ENCODE data around the gene KCNK1. TPM values are rescaled to one million over a fixed set of nuclear protein-coding genes. Genes with fewer than 3 reads are reported as not detected.
A peak's percentile ranks its signal among the peaks of the same experiment; 100 is the strongest.
"Not testable (repeated sequence)": the region's sequence is repeated elsewhere in the genome, so short reads cannot be mapped to it uniquely, and the experiment has no call there.

The KCNK1 gene
- polyA plus RNA-seq, 1 donor, result 8.0 TPM

GRCh38 chr1:233605205-233605604, 8.7 kb upstream of the KCNK1 start:
- DNase-seq, result no peak
- no CpG with 5 or more reads among the region's 2 CpGs for WGBS (ENCODE audit: insufficient coverage, low lambda C conversion rate)
- no peak overlapping the region for H3K27ac ChIP-seq (ENCODE audit: low read length)
- H3K4me3 ChIP-seq (ENCODE audit: low read length), result no peak overlapping the region
- H3K9me3 ChIP-seq (ENCODE audit: control insufficient read depth, low read depth, low read length), result no peaks in the 10 kb centered on the region
- H3K4me1 ChIP-seq (ENCODE audit: control insufficient read depth, insufficient read depth, low read length), result peaks cover 3% of the 10 kb centered on the region
- H3K27me3 ChIP-seq (ENCODE audit: control insufficient read depth, insufficient read depth, low read length), result peaks cover 4% of the 10 kb centered on the region
- no peaks in the 10 kb centered on the region for H3K36me3 ChIP-seq (ENCODE audit: control insufficient read depth, insufficient read depth, low read length)

GRCh38 chr1:233606813-233607212, 7.1 kb upstream of the KCNK1 start:
- no peak for DNase-seq
- Histone ChIP-seq H3K36me3 (ENCODE audit: control insufficient read depth, insufficient read depth, low read length) (no peaks in the 10 kb centered on the region), H3K4me1 (ENCODE audit: control insufficient read depth, insufficient read depth, low read length) (peaks cover 3% of the 10 kb centered on the region), H3K9me3 (ENCODE audit: control insufficient read depth, low read depth, low read length) (no peaks in the 10 kb centered on the region), H3K4me3 (ENCODE audit: low read length) (no peak overlapping the region), H3K27me3 (ENCODE audit: control insufficient read depth, insufficient read depth, low read length) (peaks cover 8% of the 10 kb centered on the region), H3K27ac (ENCODE audit: low read length) (no peak overlapping the region)
- WGBS (ENCODE audit: insufficient coverage, low lambda C conversion rate), result 100% methylated on average over 3 of the region's 5 CpGs

- H3K9me3 ChIP-seq (ENCODE audit: control insufficient read depth, low read depth, low read length), result no peaks in the 10 kb centered on the region
- peak in 1 of 2 donors; percentile 66 for DNase-seq
- no CpG with 5 or more reads among the region's 8 CpGs for WGBS (ENCODE audit: insufficient coverage, low lambda C conversion rate)
- H3K27ac ChIP-seq (ENCODE audit: low read length), result no peak overlapping the region
- peaks cover 13% of the 10 kb centered on the region for H3K27me3 ChIP-seq (ENCODE audit: control insufficient read depth, insufficient read depth, low read length)
- peaks cover 3% of the 10 kb centered on the region for H3K4me1 ChIP-seq (ENCODE audit: control insufficient read depth, insufficient read depth, low read length)
- H3K4me3 ChIP-seq (ENCODE audit: low read length), result no peak overlapping the region
- no peaks in the 10 kb centered on the region for H3K36me3 ChIP-seq (ENCODE audit: control insufficient read depth, insufficient read depth, low read length)
Observed at GRCh38 chr1:233607252-233608119, 6.4 kb upstream of the KCNK1 start.

GRCh38 chr1:233608988-233609387, 4.9 kb upstream of the KCNK1 start:
- DNase-seq, result no peak
- Histone ChIP-seq H3K4me1 (ENCODE audit: control insufficient read depth, insufficient read depth, low read length) (peaks cover 3% of the 10 kb centered on the region), H3K27ac (ENCODE audit: low read length) (no peak overlapping the region), H3K27me3 (ENCODE audit: control insufficient read depth, insufficient read depth, low read length) (peaks cover 20% of the 10 kb centered on the region), H3K36me3 (ENCODE audit: control insufficient read depth, insufficient read depth, low read length) (no peaks in the 10 kb centered on the region), H3K4me3 (ENCODE audit: low read length) (no peak overlapping the region), H3K9me3 (ENCODE audit: control insufficient read depth, low read depth, low read length) (no peaks in the 10 kb centered on the region)
- WGBS (ENCODE audit: insufficient coverage, low lambda C conversion rate), result 100% methylated on average over 2 of the region's 3 CpGs

GRCh38 chr1:233609926-233610325, 4.0 kb upstream of the KCNK1 start:
- no peaks in the 10 kb centered on the region for H3K36me3 ChIP-seq (ENCODE audit: control insufficient read depth, insufficient read depth, low read length)
- peaks cover 27% of the 10 kb centered on the region for H3K27me3 ChIP-seq (ENCODE audit: control insufficient read depth, insufficient read depth, low read length)
- H3K4me1 ChIP-seq (ENCODE audit: control insufficient read depth, insufficient read depth, low read length), result peaks cover 7% of the 10 kb centered on the region
- no peaks in the 10 kb centered on the region for H3K9me3 ChIP-seq (ENCODE audit: control insufficient read depth, low read depth, low read length)
- no peak overlapping the region for H3K4me3 ChIP-seq (ENCODE audit: low read length)
- no peak overlapping the region for H3K27ac ChIP-seq (ENCODE audit: low read length)
- WGBS (ENCODE audit: insufficient coverage, low lambda C conversion rate), result 80% methylated on average over 1 of the region's 4 CpGs
- no peak for DNase-seq

- Histone ChIP-seq H3K27ac (ENCODE audit: low read length) (no peak overlapping the region), H3K4me1 (ENCODE audit: control insufficient read depth, insufficient read depth, low read length) (peaks cover 7% of the 10 kb centered on the region), H3K36me3 (ENCODE audit: control insufficient read depth, insufficient read depth, low read length) (no peaks in the 10 kb centered on the region), H3K9me3 (ENCODE audit: control insufficient read depth, low read depth, low read length) (no peaks in the 10 kb centered on the region), H3K4me3 (ENCODE audit: low read length) (no peak overlapping the region), H3K27me3 (ENCODE audit: control insufficient read depth, insufficient read depth, low read length) (peaks cover 34% of the 10 kb centered on the region)
- DNase-seq, result no peak
- WGBS (ENCODE audit: insufficient coverage, low lambda C conversion rate), result 100% methylated on average over 1 of the region's 2 CpGs
Observed at GRCh38 chr1:233610628-233611027, 3.3 kb upstream of the KCNK1 start.

- DNase-seq, result peak in 1 of 2 donors; percentile 49
- not testable (repeated sequence) for H3K9me3 ChIP-seq (ENCODE audit: control insufficient read depth, low read depth, low read length); H3K4me3 ChIP-seq (ENCODE audit: low read length); H3K36me3 ChIP-seq (ENCODE audit: control insufficient read depth, insufficient read depth, low read length); H3K27ac ChIP-seq (ENCODE audit: low read length); H3K4me1 ChIP-seq (ENCODE audit: control insufficient read depth, insufficient read depth, low read length)
- WGBS (ENCODE audit: insufficient coverage, low lambda C conversion rate), result no CpG with 5 or more reads among the region's 5 CpGs
- H3K27me3 ChIP-seq (ENCODE audit: control insufficient read depth, insufficient read depth, low read length), result peaks cover 34% of the 10 kb centered on the region
Observed at GRCh38 chr1:233611363-233611762, 2.5 kb upstream of the KCNK1 start.

GRCh38 chr1:233614173-233614742, 352 bp downstream of the KCNK1 start:
- peak overlapping the region; percentile 41 for H3K27ac ChIP-seq (ENCODE audit: low read length)
- H3K4me1 ChIP-seq (ENCODE audit: control insufficient read depth, insufficient read depth, low read length), result peaks cover 4% of the 10 kb centered on the region
- peaks cover 34% of the 10 kb centered on the region for H3K27me3 ChIP-seq (ENCODE audit: control insufficient read depth, insufficient read depth, low read length)
- peak overlapping the region; percentile 60 for H3K4me3 ChIP-seq (ENCODE audit: low read length)
- H3K9me3 ChIP-seq (ENCODE audit: control insufficient read depth, low read depth, low read length), result no peaks in the 10 kb centered on the region
- no CpG with 5 or more reads among the region's 43 CpGs for WGBS (ENCODE audit: insufficient coverage, low lambda C conversion rate)
- DNase-seq, result peak in 1 of 2 donors; percentile 70
- no peaks in the 10 kb centered on the region for H3K36me3 ChIP-seq (ENCODE audit: control insufficient read depth, insufficient read depth, low read length)

- Histone ChIP-seq H3K27ac (ENCODE audit: low read length) (no peak overlapping the region), H3K27me3 (ENCODE audit: control insufficient read depth, insufficient read depth, low read length) (peaks cover 31% of the 10 kb centered on the region)
- no CpG with 5 or more reads among the region's 36 CpGs for WGBS (ENCODE audit: insufficient coverage, low lambda C conversion rate)
Observed at GRCh38 chr1:233614743-233615521, 1.0 kb downstream of the KCNK1 start.

GRCh38 chr1:233615571-233615970, 1.7 kb downstream of the KCNK1 start:
- peaks cover 30% of the 10 kb centered on the region for H3K27me3 ChIP-seq (ENCODE audit: control insufficient read depth, insufficient read depth, low read length)
- H3K4me1 ChIP-seq (ENCODE audit: control insufficient read depth, insufficient read depth, low read length), result peaks cover 4% of the 10 kb centered on the region
- no peak overlapping the region for H3K27ac ChIP-seq (ENCODE audit: low read length)
- peak overlapping the region; percentile 60 for H3K4me3 ChIP-seq (ENCODE audit: low read length)
- WGBS (ENCODE audit: insufficient coverage, low lambda C conversion rate), result no CpG with 5 or more reads among the region's 3 CpGs
- H3K36me3 ChIP-seq (ENCODE audit: control insufficient read depth, insufficient read depth, low read length), result no peaks in the 10 kb centered on the region
- DNase-seq, result no peak
- no peaks in the 10 kb centered on the region for H3K9me3 ChIP-seq (ENCODE audit: control insufficient read depth, low read depth, low read length)

More at GRCh38 chr1:233614743-233615521, 1.0 kb downstream of the KCNK1 start:
- Histone ChIP-seq H3K9me3 (ENCODE audit: control insufficient read depth, low read depth, low read length) (no peaks in the 10 kb centered on the region), H3K4me3 (ENCODE audit: low read length) (peak overlapping the region; percentile 60), H3K36me3 (ENCODE audit: control insufficient read depth, insufficient read depth, low read length) (no peaks in the 10 kb centered on the region), H3K4me1 (ENCODE audit: control insufficient read depth, insufficient read depth, low read length) (peaks cover 4% of the 10 kb centered on the region)
- DNase-seq, result peak in 1 of 2 donors; percentile 70

All from large intestine (tissue), 3 donors.